CD8-positive, alpha-beta memory T cell (primary cell): ENCODE results near the gene PCNX2. TPM values are rescaled to one million over a fixed set of nuclear protein-coding genes. Genes with fewer than 3 reads are reported as not detected.
A peak's percentile ranks its signal among the peaks of the same experiment; 100 is the strongest.

ENCODE experiments used
- CTCF ChIA-PET: fragments of 350-600 bp; sonication (Branson Sonifier 250); formaldehyde crosslinking; loops from one replicate; lab custom pipeline; 2021; ENCODE audit warnings: antibody characterized with exemption; lab: Charles Lee
- POLR2A ChIA-PET: fragments of 350-600 bp; sonication (Branson Sonifier 250); formaldehyde crosslinking; loops from one replicate; lab custom pipeline; 2021; ENCODE audit warnings: antibody characterized with exemption; lab: Charles Lee
- DNase-seq, 5 donors: peaks; one replicate each; pipeline versions ENCODE4 v3.0.0 to v3.0.0-alpha.2; 2020 to 2022; ENCODE audit warnings: mixed read lengths in 1 of 5
- H3K27ac ChIP-seq: one replicate; pipeline ENCODE4 v1.7.0; 2013; ENCODE audit warnings: low read depth, mild to moderate bottlenecking, low read length, moderate library complexity
- H3K27me3 ChIP-seq: 2 replicates; pipeline ENCODE4 v1.7.0; 2013; ENCODE audit warnings: low read length, mild to moderate bottlenecking; ENCODE audit not compliant: insufficient read depth, poor library complexity, severe bottlenecking
- H3K36me3 ChIP-seq: 2 replicates; pipeline ENCODE4 v1.7.0; 2013; ENCODE audit warnings: mild to moderate bottlenecking, low read length, moderate library complexity; ENCODE audit not compliant: insufficient read depth
- H3K4me1 ChIP-seq: 2 replicates; pipeline ENCODE4 v1.7.0; 2013; ENCODE audit warnings: mild to moderate bottlenecking, low read length, moderate library complexity; ENCODE audit not compliant: insufficient read depth
- H3K4me3 ChIP-seq: 2 replicates; pipeline ENCODE4 v1.7.0; 2013; ENCODE audit warnings: mild to moderate bottlenecking, low read length
- H3K9me3 ChIP-seq: 2 replicates; pipeline ENCODE4 v1.7.0; 2013; ENCODE audit warnings: mild to moderate bottlenecking, low read length
- H3K27ac Mint-ChIP-seq, 8 donors: one replicate each; pipeline ENCODE4 v1.8.0; 2020 to 2021; ENCODE audit warnings: mixed read lengths in 8 of 8, mild to moderate bottlenecking in 6 of 8, inconsistent platforms in 3 of 8, moderate library complexity in 3 of 8
- H3K27me3 Mint-ChIP-seq, 2 donors: one replicate each; pipeline ENCODE4 v1.8.0; 2020 to 2021; ENCODE audit warnings: mixed read lengths in 2 of 2, mild to moderate bottlenecking in 1 of 2, moderate library complexity in 1 of 2
- H3K36me3 Mint-ChIP-seq, 3 donors: one replicate each; pipeline ENCODE4 v1.8.0; 2020 to 2021; ENCODE audit warnings: mixed read lengths in 3 of 3, inconsistent platforms in 1 of 3, mild to moderate bottlenecking in 1 of 3
- H3K4me1 Mint-ChIP-seq, 3 donors: one replicate each; pipeline ENCODE4 v1.8.0; 2020 to 2021; ENCODE audit warnings: mixed read lengths in 3 of 3, inconsistent platforms in 1 of 3, mild to moderate bottlenecking in 1 of 3
- H3K4me3 Mint-ChIP-seq, 7 donors: one replicate each; pipeline ENCODE4 v1.8.0; 2020 to 2021; ENCODE audit warnings: mixed read lengths in 7 of 7, mild to moderate bottlenecking in 6 of 7, moderate library complexity in 4 of 7, inconsistent platforms in 2 of 7
- H3K9me3 Mint-ChIP-seq, 5 donors: one replicate each; pipeline ENCODE4 v1.8.0; 2020 to 2022; ENCODE audit warnings: mixed read lengths in 5 of 5, mild to moderate bottlenecking in 3 of 5, moderate library complexity in 2 of 5, inconsistent platforms in 1 of 5
- polyA plus RNA-seq: library from polyadenylated mRNA; unstranded; fragments of 300-500 nt; fragmentation: Illumina TruSeq; gene quantifications from one replicate; pipeline ENCODE4 v1.2.3, GENCODE V29; 2021
- total RNA-seq, 2 experiments: library from RNA; stranded (reverse); gene quantifications; one replicate each; pipeline ENCODE4 v1.2.3, GENCODE V29; 2021

Gene PCNX2
- total and polyA plus RNA-seq, 3 experiments from 2014 or later, result 11.7 to 27.3 (median 26.7) TPM

GRCh38 chr1:233290396-233291034 is 5.0 kb downstream of the PCNX2 start:
- Mint-ChIP-seq H3K4me3 (no peak overlapping the region), H3K27ac (peak overlapping the region in 2 of 8 donors; percentile 25 to 27), H3K36me3 (peaks cover 0 to 43% (median 6%) of the 10 kb centered on the region in 3 donors), H3K4me1 (peaks cover 36 to 51% (median 50%) of the 10 kb centered on the region in 3 donors), H3K27me3 (no peaks in the 10 kb centered on the region), H3K9me3 (no peaks in the 10 kb centered on the region)
- H3K4me3 ChIP-seq, result no peak overlapping the region
- H3K27me3 ChIP-seq, result no peaks in the 10 kb centered on the region
- H3K9me3 ChIP-seq, result no peaks in the 10 kb centered on the region
- ChIA-PET POLR2A (no interaction called here), CTCF (no interaction called here)
- no peak overlapping the region for H3K27ac ChIP-seq
- H3K36me3 ChIP-seq, result no peaks in the 10 kb centered on the region
- no peaks in the 10 kb centered on the region for H3K4me1 ChIP-seq
- DNase-seq, result no peak

GRCh38 chr1:233289676-233290075 is 5.8 kb downstream of the PCNX2 start:
- Mint-ChIP-seq H3K36me3 (peaks cover 0 to 40% (median 6%) of the 10 kb centered on the region in 3 donors), H3K27me3 (no peaks in the 10 kb centered on the region), H3K4me3 (no peak overlapping the region), H3K27ac (peak overlapping the region in 4 of 8 donors; percentile 23 to 82 (median 55)), H3K9me3 (no peaks in the 10 kb centered on the region), H3K4me1 (peaks cover 32 to 47% (median 46%) of the 10 kb centered on the region in 3 donors)
- ChIA-PET POLR2A (no interaction called here), CTCF (no interaction called here)
- Histone ChIP-seq H3K27me3 (no peaks in the 10 kb centered on the region), H3K4me3 (no peak overlapping the region), H3K36me3 (no peaks in the 10 kb centered on the region), H3K4me1 (no peaks in the 10 kb centered on the region), H3K27ac (no peak overlapping the region), H3K9me3 (no peaks in the 10 kb centered on the region)
- DNase-seq, result no peak

- Histone ChIP-seq H3K36me3 (no peaks in the 10 kb centered on the region), H3K27ac (no peak overlapping the region), H3K4me1 (peaks cover 20% of the 10 kb centered on the region), H3K9me3 (no peaks in the 10 kb centered on the region), H3K4me3 (no peak overlapping the region), H3K27me3 (no peaks in the 10 kb centered on the region)
- Mint-ChIP-seq H3K9me3 (no peaks in the 10 kb centered on the region), H3K27ac (peak overlapping the region; percentile 44 to 97 (median 87)), H3K4me1 (peaks cover 41 to 62% (median 60%) of the 10 kb centered on the region in 3 donors), H3K36me3 (peaks cover 0 to 13% (median 2%) of the 10 kb centered on the region in 3 donors), H3K27me3 (no peaks in the 10 kb centered on the region), H3K4me3 (peak overlapping the region in 5 of 7 donors; percentile 66 to 79 (median 77))
- no peak for DNase-seq
- ChIA-PET CTCF (no interaction called here), POLR2A (interaction anchor here (1.0 kb wide), 1 partner anchor 12 kb away, joined by 3 read pairs; no protein-coding TSS in a partner anchor)
Observed at GRCh38 chr1:233282582-233282886, 13.0 kb downstream of the PCNX2 start.

- peaks cover 45 to 67% (median 65%) of the 10 kb centered on the region in 3 donors for H3K4me1 Mint-ChIP-seq
- ChIA-PET POLR2A (no interaction called here), CTCF (no interaction called here)
- H3K9me3 ChIP-seq, result no peaks in the 10 kb centered on the region
- H3K27me3 ChIP-seq, result no peaks in the 10 kb centered on the region
- no peak overlapping the region for H3K27ac ChIP-seq
- no peaks in the 10 kb centered on the region for H3K9me3 Mint-ChIP-seq
- H3K4me1 ChIP-seq, result peaks cover 20% of the 10 kb centered on the region
- H3K36me3 Mint-ChIP-seq, result peaks cover 0 to 10% (median 3%) of the 10 kb centered on the region in 3 donors
- H3K27me3 Mint-ChIP-seq, result no peaks in the 10 kb centered on the region
- H3K4me3 ChIP-seq, result no peak overlapping the region
- peak overlapping the region; percentile 5 to 79 (median 74) for H3K4me3 Mint-ChIP-seq
- H3K27ac Mint-ChIP-seq, result peak overlapping the region; percentile 44 to 97 (median 87)
- DNase-seq, result peak in 2 of 5 donors; percentile 10 to 35
- no peaks in the 10 kb centered on the region for H3K36me3 ChIP-seq
Observed at GRCh38 chr1:233281711-233282581, 13.6 kb downstream of the PCNX2 start.

- H3K4me1 Mint-ChIP-seq, result peaks cover 43 to 66% (median 65%) of the 10 kb centered on the region in 3 donors
- H3K4me1 ChIP-seq, result peaks cover 20% of the 10 kb centered on the region
- H3K27ac Mint-ChIP-seq, result peak overlapping the region in 4 of 8 donors; percentile 36 to 49 (median 46)
- no peaks in the 10 kb centered on the region for H3K36me3 ChIP-seq
- H3K27me3 ChIP-seq, result no peaks in the 10 kb centered on the region
- H3K4me3 ChIP-seq, result no peak overlapping the region
- H3K36me3 Mint-ChIP-seq, result peaks cover 0 to 10% (median 6%) of the 10 kb centered on the region in 3 donors
- H3K4me3 Mint-ChIP-seq, result peak overlapping the region in 1 of 7 donors; percentile 20
- CTCF ChIA-PET, result no interaction called here
- H3K27me3 Mint-ChIP-seq, result no peaks in the 10 kb centered on the region
- POLR2A ChIA-PET, result no interaction called here
- no peaks in the 10 kb centered on the region for H3K9me3 ChIP-seq
- H3K27ac ChIP-seq, result no peak overlapping the region
- no peak for DNase-seq
- H3K9me3 Mint-ChIP-seq, result no peaks in the 10 kb centered on the region
Observed at GRCh38 chr1:233279971-233280370, 15.6 kb downstream of the PCNX2 start.

- H3K36me3 ChIP-seq, result no peaks in the 10 kb centered on the region
- peaks cover 45 to 62% (median 62%) of the 10 kb centered on the region in 3 donors for H3K4me1 Mint-ChIP-seq
- no peaks in the 10 kb centered on the region for H3K27me3 Mint-ChIP-seq
- H3K4me3 Mint-ChIP-seq, result no peak overlapping the region
- no peaks in the 10 kb centered on the region for H3K27me3 ChIP-seq
- CTCF ChIA-PET, result no interaction called here
- H3K4me3 ChIP-seq, result no peak overlapping the region
- DNase-seq, result no peak
- peaks cover 7 to 17% (median 8%) of the 10 kb centered on the region in 3 donors for H3K36me3 Mint-ChIP-seq
- POLR2A ChIA-PET, result no interaction called here
- peaks cover 20% of the 10 kb centered on the region for H3K4me1 ChIP-seq
- no peak overlapping the region for H3K27ac ChIP-seq
- H3K9me3 Mint-ChIP-seq, result no peaks in the 10 kb centered on the region
- peak overlapping the region in 4 of 8 donors; percentile 5 to 20 (median 8) for H3K27ac Mint-ChIP-seq
- H3K9me3 ChIP-seq, result no peaks in the 10 kb centered on the region
Observed at GRCh38 chr1:233278631-233279030, 16.9 kb downstream of the PCNX2 start.

GRCh38 chr1:233277637-233278606 is 17.6 kb downstream of the PCNX2 start:
- H3K9me3 Mint-ChIP-seq, result no peaks in the 10 kb centered on the region
- H3K9me3 ChIP-seq, result no peaks in the 10 kb centered on the region
- H3K27me3 Mint-ChIP-seq, result no peaks in the 10 kb centered on the region
- H3K27me3 ChIP-seq, result no peaks in the 10 kb centered on the region
- no peak overlapping the region for H3K27ac ChIP-seq
- no peak overlapping the region for H3K4me3 ChIP-seq
- peak overlapping the region in 2 of 8 donors; percentile 65 to 72 for H3K27ac Mint-ChIP-seq
- peaks cover 20% of the 10 kb centered on the region for H3K4me1 ChIP-seq
- CTCF ChIA-PET, result no interaction called here
- H3K4me3 Mint-ChIP-seq, result no peak overlapping the region
- POLR2A ChIA-PET, result no interaction called here
- H3K4me1 Mint-ChIP-seq, result peaks cover 39 to 56% (median 55%) of the 10 kb centered on the region in 3 donors
- no peak for DNase-seq
- peaks cover 8 to 17% (median 8%) of the 10 kb centered on the region in 3 donors for H3K36me3 Mint-ChIP-seq
- H3K36me3 ChIP-seq, result no peaks in the 10 kb centered on the region
